Panc1 (cell line): ENCODE measurements around the gene MADCAM1. TPM values are rescaled to one million over a fixed set of nuclear protein-coding genes. Genes with fewer than 3 reads are reported as not detected.

Experiments
- ATAC-seq: fragments of 200-7000 bp; cut with Tn5 transposase; 2 replicates; pipeline ENCODE4 v1.9.1; 2020; ENCODE audit warnings: mild to moderate bottlenecking, moderate library complexity
- BruUV-seq: library from RNA; stranded (reverse); fragments of 400-500 nt; replicated peaks from 2 replicates; lab custom pipeline; 2021; lab: Mats Ljungman, UMichigan
- CTCF ChIA-PET: fragments of 300-600 bp; sonication (Branson Sonifier 250); formaldehyde crosslinking; loops from one replicate; lab custom pipeline; 2022; ENCODE audit warnings: antibody characterized with exemption; lab: Charles Lee
- POLR2A ChIA-PET: fragments of 300-600 bp; sonication (Branson Sonifier 250); formaldehyde crosslinking; loops from one replicate; lab custom pipeline; 2022; ENCODE audit warnings: antibody characterized with exemption; lab: Charles Lee
- DNase-seq: peaks from one replicate; pipeline ENCODE4 v3.0.0-alpha.2; 2010; ENCODE audit warnings: low read depth, low spot score
- H3K27ac ChIP-seq: 2 replicates; pipeline ENCODE4 v1.5.1; 2011; ENCODE audit warnings: mild to moderate bottlenecking, low read length, inconsistent platforms
- H3K27me3 ChIP-seq: fragments of 200-500 bp; sonication (Bioruptor generic); 2 replicates; pipeline ENCODE4 v1.6.0; 2014; ENCODE audit warnings: low read length, inconsistent platforms; ENCODE audit not compliant: control insufficient read depth, insufficient read depth
- H3K36me3 ChIP-seq: fragments of 200-500 bp; sonication (Bioruptor generic); 2 replicates; pipeline ENCODE4 v1.5.1; 2014; ENCODE audit warnings: inconsistent platforms, mild to moderate bottlenecking, low read length, moderate library complexity; ENCODE audit not compliant: control insufficient read depth, insufficient read depth
- H3K4me1 ChIP-seq: 2 replicates; pipeline ENCODE4 v1.5.1; 2011; ENCODE audit warnings: inconsistent platforms, mild to moderate bottlenecking, low read length, moderate library complexity; ENCODE audit not compliant: control insufficient read depth, insufficient read depth
- H3K4me3 ChIP-seq, 2 experiments: 2 replicates each; pipeline ENCODE4 v1.5.1; 2011 to 2012; ENCODE audit warnings: low read depth in 2 of 2, low read length in 2 of 2, mild to moderate bottlenecking in 2 of 2, inconsistent platforms in 1 of 2, moderate library complexity in 1 of 2
- H3K9me3 ChIP-seq: fragments of 200-500 bp; sonication (Bioruptor generic); 2 replicates; pipeline ENCODE4 v1.5.1; 2014; ENCODE audit warnings: low read depth, mild to moderate bottlenecking, inconsistent platforms, low read length, moderate library complexity; ENCODE audit not compliant: control insufficient read depth, insufficient read depth
- CTCF ChIP-seq: fragments of 450-650 bp; IDR thresholded peaks from 2 replicates; pipeline ENCODE4 v1.5.1; 2017; ENCODE audit warnings: mild to moderate bottlenecking
- POLR2AphosphoS5 ChIP-seq: IDR thresholded peaks from 2 replicates; pipeline ENCODE4 v1.6.1; 2012; ENCODE audit warnings: mild to moderate bottlenecking, low read depth, low read length, moderate library complexity
- REST ChIP-seq, 2 experiments: IDR thresholded peaks; 2 replicates each; pipeline ENCODE4 v1.6.1; 2011 to 2012; ENCODE audit warnings: low read depth in 2 of 2, control low read depth in 1 of 2, low read length in 1 of 2, mild to moderate bottlenecking in 1 of 2, moderate library complexity in 1 of 2; ENCODE audit not compliant: insufficient read depth in 1 of 2
- SIN3A ChIP-seq: IDR thresholded peaks from 2 replicates; pipeline ENCODE4 v1.6.1; 2012; ENCODE audit warnings: low read depth, mild to moderate bottlenecking, low read length, moderate library complexity, borderline replicate concordance; ENCODE audit not compliant: insufficient read depth
- TCF7L2 ChIP-seq: IDR thresholded peaks from 2 replicates; pipeline ENCODE4 v1.6.1; 2011; ENCODE audit warnings: mild to moderate bottlenecking, low read depth, low read length, inconsistent platforms
- in situ Hi-C: cut with HindIII; loops from 2 replicates; pipeline ENCODE4 v1.10.0; 2016; ENCODE audit warnings: low sequenced_read_pairs, low pct_unique_long_range_greater_than_20kb
- intact Hi-C: fragments of 100-400 bp; cut with micrococcal nuclease; formaldehyde crosslinking; loops from one replicate; pipeline ENCODE4 v1.10.0; 2022; ENCODE audit not compliant: unreplicated experiment
- total RNA-seq: library from RNA; stranded (reverse); gene quantifications from one replicate; pipeline ENCODE4 v1.2.1, GENCODE V29; 2021; ENCODE audit not compliant: unreplicated experiment

Gene MADCAM1
- total RNA-seq, 1 experiment from 2014 or later, result 0.54 TPM

- Histone ChIP-seq H3K27ac (no peak overlapping the region), H3K4me3 (no peak overlapping the region), H3K27me3 (no peaks in the 10 kb centered on the region), H3K9me3 (no peaks in the 10 kb centered on the region), H3K36me3 (no peaks in the 10 kb centered on the region; the same call in 1 of the 2 replicates), H3K4me1 (peaks cover 16% of the 10 kb centered on the region)
- DNase-seq, result no peak
- ATAC-seq, result no peak
- TF ChIP-seq REST (IDR thresholded peaks at IDR 0.05; ENCODE audit: insufficient read depth in 1 of 2, low read depth in 2 of 2, low read length in 1 of 2) (no peak), CTCF (no peak), SIN3A (no peak), TCF7L2 (no peak), POLR2AphosphoS5 (no peak)
- in situ Hi-C loops (no loop called here), intact Hi-C loops (no loop called here)
- ChIA-PET CTCF (no interaction called here), POLR2A (no interaction called here)
- no TSS peak for BruUV-seq
These were observed 12.8 kb upstream of the MADCAM1 start for GRCh38 chr19:483332-484072.

- CTCF ChIA-PET, result no interaction called here
These were observed 11.8 kb upstream of the MADCAM1 start for GRCh38 chr19:484494-484893.

More at GRCh38 chr19:484494-484893, 11.8 kb upstream of the MADCAM1 start:
- Histone ChIP-seq H3K4me1 (peaks cover 16% of the 10 kb centered on the region), H3K36me3 (no peaks in the 10 kb centered on the region; the same call in 1 of the 2 replicates), H3K27ac (no peak overlapping the region), H3K9me3 (no peaks in the 10 kb centered on the region), H3K27me3 (no peaks in the 10 kb centered on the region), H3K4me3 (no peak overlapping the region)
- in situ Hi-C loops, result no loop called here
- DNase-seq, result no peak
- intact Hi-C loops, result no loop called here
- POLR2A ChIA-PET, result no interaction called here
- no TSS peak for BruUV-seq
- no peak for ATAC-seq
- TF ChIP-seq SIN3A, result no peak
- no peak for TF ChIP-seq TCF7L2
- no peak for TF ChIP-seq POLR2AphosphoS5
- TF ChIP-seq REST (IDR thresholded peaks at IDR 0.05; ENCODE audit: insufficient read depth in 1 of 2, low read depth in 2 of 2, low read length in 1 of 2), result no peak
- TF ChIP-seq CTCF, result no peak
